Subcutaneous adipose tissue (tissue), 4 donors: ENCODE results near the gene CDH1. TPM values are rescaled to one million over a fixed set of nuclear protein-coding genes. Genes with fewer than 3 reads are reported as not detected.

Experiments used
- small RNA-seq: library from RNA; depleted of rRNA; stranded (forward); fragments of <200 nt; gene quantifications from one replicate; pipeline ENCODE3, GENCODE V24; 2016
- total RNA-seq, 4 donors: library from RNA; depleted of rRNA; stranded (reverse); fragments of >200 nt; gene quantifications; one replicate each; pipeline ENCODE4 v1.1.0, GENCODE V29; 2016

CDH1 gene
- total RNA-seq, 4 donors from 2014 or later: 0.17 to 0.98 TPM; not detected in 2

Small RNA genes within 50 kb of the gene (small RNA-seq; reads per million reads assigned to genes)
- not detected for gene RNA5SP429

Other genes starting within 250 kb of the CDH1 start
- gene ZFP90, start 198.0 kb upstream of the CDH1 start, total RNA-seq: 10 to 100 TPM; 22.2 to 60.3 (median 47.5) TPM
- 1 to 10 TPM in 1 of 4 donors, under 1 TPM in 1, not detected in 2; 0.34 to 1.5 TPM for gene CDH3, start 92.0 kb upstream of the CDH1 start, total RNA-seq
- 10 to 100 TPM; 14.3 to 19.4 (median 15.9) TPM for gene TANGO6, start 106.2 kb downstream of the CDH1 start, total RNA-seq